Measurements from ENCODE around the gene NOVA1.

NOVA1 gene

GRCh38 chr14:26398616-26399015, 199.2 kb downstream of the NOVA1 start:
- Mint-ChIP-seq H3K4me1 (ENCODE audit: low read depth) (no peaks in the 10 kb centered on the region), H3K27me3 (no peaks in the 10 kb centered on the region), H3K36me3 (ENCODE audit: low read depth) (no peaks in the 10 kb centered on the region), H3K27ac (no peak overlapping the region), H3K4me3 (no peak overlapping the region), H3K9me3 (no peaks in the 10 kb centered on the region)
- intact Hi-C loops (cut with micrococcal nuclease) = no loop called here
